ENCODE results near the gene SLC27A3. TPM values are rescaled to one million over a fixed set of nuclear protein-coding genes. Genes with fewer than 3 reads are reported as not detected.

Gene SLC27A3
- total RNA-seq, 1 experiment from 2014 or later = 5.0 TPM

DNA sequence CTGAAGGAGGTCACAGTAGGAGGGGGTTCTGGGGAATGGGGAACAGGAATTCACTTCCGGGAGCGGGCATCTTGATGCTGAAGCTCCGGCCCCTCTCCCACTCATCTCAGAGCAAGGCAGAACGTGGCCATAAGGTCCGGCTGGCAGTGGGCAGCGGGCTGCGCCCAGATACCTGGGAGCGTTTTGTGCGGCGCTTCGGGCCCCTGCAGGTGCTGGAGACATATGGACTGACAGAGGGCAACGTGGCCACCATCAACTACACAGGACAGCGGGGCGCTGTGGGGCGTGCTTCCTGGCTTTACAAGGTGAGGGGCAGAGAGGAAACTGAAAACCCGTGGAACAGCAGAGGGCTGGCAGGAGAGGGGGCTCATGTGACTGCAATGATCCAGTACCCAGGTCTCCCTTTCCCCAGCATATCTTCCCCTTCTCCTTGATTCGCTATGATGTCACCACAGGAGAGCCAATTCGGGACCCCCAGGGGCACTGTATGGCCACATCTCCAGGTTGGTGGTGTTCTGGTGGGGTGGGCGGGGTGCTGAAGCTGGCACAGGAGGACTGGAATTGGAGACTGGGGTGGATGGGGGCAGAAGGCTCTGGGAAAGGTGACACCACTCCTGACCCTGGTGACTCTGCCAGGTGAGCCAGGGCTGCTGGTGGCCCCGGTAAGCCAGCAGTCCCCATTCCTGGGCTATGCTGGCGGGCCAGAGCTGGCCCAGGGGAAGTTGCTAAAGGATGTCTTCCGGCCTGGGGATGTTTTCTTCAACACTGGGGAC lies 3.0 kb downstream of the SLC27A3 start:
- Histone ChIP-seq H3K27me3 (replicated peaks; ENCODE audit: insufficient read depth, low read depth, low read length, poor library complexity) (no peaks in the 10 kb centered on the region), H3K9me3 (ENCODE audit: low read depth, low read length, poor library complexity, severe bottlenecking) (no peaks in the 10 kb centered on the region), H3K4me3 (ENCODE audit: low read depth, low read length, poor library complexity, severe bottlenecking) (no peak overlapping the region), H3K4me1 (ENCODE audit: insufficient read depth, low read length, poor library complexity, severe bottlenecking) (peaks cover 20% of the 10 kb centered on the region), H3K27ac (ENCODE audit: low read depth, low read length, poor library complexity, severe bottlenecking) (no peak overlapping the region), H3K36me3 (ENCODE audit: insufficient read depth, low read length, poor library complexity, severe bottlenecking) (peaks cover under 1% of the 10 kb centered on the region)
- ChIA-PET POLR2A (ENCODE audit: low non-redundant PET) (no interaction called here), CTCF (no interaction called here)
- no peak for DNase-seq (ENCODE audit: low spot score)
- intact Hi-C loops (cut with micrococcal nuclease; ENCODE audit: unreplicated experiment) = loop anchor here (10.0 kb wide), 1 partner anchor 263 kb away; no protein-coding TSS in a partner anchor
- TF ChIP-seq, protein P1, sequence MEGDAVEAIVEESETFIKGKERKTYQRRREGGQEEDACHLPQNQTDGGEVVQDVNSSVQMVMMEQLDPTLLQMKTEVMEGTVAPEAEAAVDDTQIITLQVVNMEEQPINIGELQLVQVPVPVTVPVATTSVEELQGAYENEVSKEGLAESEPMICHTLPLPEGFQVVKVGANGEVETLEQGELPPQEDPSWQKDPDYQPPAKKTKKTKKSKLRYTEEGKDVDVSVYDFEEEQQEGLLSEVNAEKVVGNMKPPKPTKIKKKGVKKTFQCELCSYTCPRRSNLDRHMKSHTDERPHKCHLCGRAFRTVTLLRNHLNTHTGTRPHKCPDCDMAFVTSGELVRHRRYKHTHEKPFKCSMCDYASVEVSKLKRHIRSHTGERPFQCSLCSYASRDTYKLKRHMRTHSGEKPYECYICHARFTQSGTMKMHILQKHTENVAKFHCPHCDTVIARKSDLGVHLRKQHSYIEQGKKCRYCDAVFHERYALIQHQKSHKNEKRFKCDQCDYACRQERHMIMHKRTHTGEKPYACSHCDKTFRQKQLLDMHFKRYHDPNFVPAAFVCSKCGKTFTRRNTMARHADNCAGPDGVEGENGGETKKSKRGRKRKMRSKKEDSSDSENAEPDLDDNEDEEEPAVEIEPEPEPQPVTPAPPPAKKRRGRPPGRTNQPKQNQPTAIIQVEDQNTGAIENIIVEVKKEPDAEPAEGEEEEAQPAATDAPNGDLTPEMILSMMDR (conservative IDR thresholded peaks at IDR 0.05; ENCODE audit: low read depth, low read length) = no peak
- no peak for TF ChIP-seq EZH2 (IDR thresholded peaks at IDR 0.05; ENCODE audit: borderline replicate concordance, low read depth, low read length, poor library complexity, severe bottlenecking)
- BruUV-seq (replicated peaks) = no TSS peak

DNA sequence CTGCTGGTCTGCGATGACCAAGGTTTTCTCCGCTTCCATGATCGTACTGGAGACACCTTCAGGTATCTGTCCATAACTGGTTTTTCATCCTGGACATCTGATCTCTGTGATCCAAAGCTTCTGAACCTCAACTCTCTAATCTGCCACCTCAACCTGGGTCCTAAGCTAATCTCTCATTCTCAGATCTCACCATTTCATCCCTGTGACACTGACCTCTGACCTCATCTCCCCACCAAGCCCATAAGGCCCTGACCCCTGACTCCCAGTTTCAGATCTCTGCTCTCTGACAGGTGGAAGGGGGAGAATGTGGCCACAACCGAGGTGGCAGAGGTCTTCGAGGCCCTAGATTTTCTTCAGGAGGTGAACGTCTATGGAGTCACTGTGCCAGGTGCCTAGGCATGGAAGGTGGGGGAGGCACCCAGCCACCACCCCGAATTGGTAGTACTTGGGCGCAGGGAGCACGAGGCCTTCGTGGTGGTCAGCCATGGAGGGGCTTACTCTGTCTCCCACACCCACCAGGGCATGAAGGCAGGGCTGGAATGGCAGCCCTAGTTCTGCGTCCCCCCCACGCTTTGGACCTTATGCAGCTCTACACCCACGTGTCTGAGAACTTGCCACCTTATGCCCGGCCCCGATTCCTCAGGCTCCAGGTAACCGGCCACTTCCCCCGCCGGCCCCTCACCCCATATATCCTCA lies 3.8 kb downstream of the SLC27A3 start:
- Histone ChIP-seq H3K9me3 (ENCODE audit: low read depth, low read length, poor library complexity, severe bottlenecking) (no peaks in the 10 kb centered on the region), H3K27me3 (replicated peaks; ENCODE audit: insufficient read depth, low read depth, low read length, poor library complexity) (no peaks in the 10 kb centered on the region), H3K4me3 (ENCODE audit: low read depth, low read length, poor library complexity, severe bottlenecking) (no peak overlapping the region), H3K36me3 (ENCODE audit: insufficient read depth, low read length, poor library complexity, severe bottlenecking) (no peaks in the 10 kb centered on the region), H3K27ac (ENCODE audit: low read depth, low read length, poor library complexity, severe bottlenecking) (no peak overlapping the region), H3K4me1 (ENCODE audit: insufficient read depth, low read length, poor library complexity, severe bottlenecking) (peaks cover 20% of the 10 kb centered on the region)
- POLR2A ChIA-PET (ENCODE audit: low non-redundant PET) = no interaction called here
- intact Hi-C loops (cut with micrococcal nuclease; ENCODE audit: unreplicated experiment) = loop anchor here (10.0 kb wide), 1 partner anchor 264 kb away; no protein-coding TSS in a partner anchor
- CTCF ChIA-PET = no interaction called here
- BruUV-seq (replicated peaks) = no TSS peak
- TF ChIP-seq EZH2 (IDR thresholded peaks at IDR 0.05; ENCODE audit: borderline replicate concordance, low read depth, low read length, poor library complexity, severe bottlenecking) = no peak
- TF ChIP-seq, protein P1 (conservative IDR thresholded peaks at IDR 0.05; ENCODE audit: low read depth, low read length) = no peak
- no peak for DNase-seq (ENCODE audit: low spot score)

DNA sequence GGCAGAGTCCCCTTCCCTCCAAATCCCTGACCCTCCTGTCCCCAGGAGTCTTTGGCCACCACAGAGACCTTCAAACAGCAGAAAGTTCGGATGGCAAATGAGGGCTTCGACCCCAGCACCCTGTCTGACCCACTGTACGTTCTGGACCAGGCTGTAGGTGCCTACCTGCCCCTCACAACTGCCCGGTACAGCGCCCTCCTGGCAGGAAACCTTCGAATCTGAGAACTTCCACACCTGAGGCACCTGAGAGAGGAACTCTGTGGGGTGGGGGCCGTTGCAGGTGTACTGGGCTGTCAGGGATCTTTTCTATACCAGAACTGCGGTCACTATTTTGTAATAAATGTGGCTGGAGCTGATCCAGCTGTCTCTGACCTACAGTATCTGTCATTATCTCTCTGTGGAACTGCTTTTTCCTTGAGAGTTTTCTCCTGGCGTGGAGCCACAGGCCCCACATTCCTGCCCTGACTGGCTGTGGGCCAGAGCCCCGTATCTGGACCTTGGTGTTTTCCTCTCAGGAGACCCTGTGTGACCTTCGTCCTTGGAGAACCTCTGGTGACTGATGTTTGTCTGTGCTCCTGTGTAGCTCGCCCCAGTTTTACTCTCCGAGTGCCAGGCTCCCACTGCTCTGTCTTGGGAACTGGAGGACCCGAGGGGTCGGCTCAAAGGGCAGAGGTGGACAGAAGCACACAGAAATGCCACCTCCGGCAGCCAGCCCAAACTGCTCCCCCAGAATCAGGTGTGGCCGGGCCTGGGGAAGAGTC lies 4.8 kb downstream of the SLC27A3 start:
- Histone ChIP-seq H3K9me3 (ENCODE audit: low read depth, low read length, poor library complexity, severe bottlenecking) (no peaks in the 10 kb centered on the region), H3K27ac (ENCODE audit: low read depth, low read length, poor library complexity, severe bottlenecking) (no peak overlapping the region), H3K4me3 (ENCODE audit: low read depth, low read length, poor library complexity, severe bottlenecking) (no peak overlapping the region), H3K4me1 (ENCODE audit: insufficient read depth, low read length, poor library complexity, severe bottlenecking) (peaks cover 20% of the 10 kb centered on the region), H3K36me3 (ENCODE audit: insufficient read depth, low read length, poor library complexity, severe bottlenecking) (no peaks in the 10 kb centered on the region), H3K27me3 (replicated peaks; ENCODE audit: insufficient read depth, low read depth, low read length, poor library complexity) (no peaks in the 10 kb centered on the region)
- intact Hi-C loops (cut with micrococcal nuclease; ENCODE audit: unreplicated experiment) = loop anchor here (5.0 to 10.0 kb wide), 2 partner anchors 207 to 265 kb away; partner anchors contain the start of gene RAB13
- CTCF ChIA-PET = no interaction called here
- POLR2A ChIA-PET (ENCODE audit: low non-redundant PET) = no interaction called here
- no peak for DNase-seq (ENCODE audit: low spot score)
- BruUV-seq (replicated peaks) = no TSS peak
- TF ChIP-seq, protein P1 (conservative IDR thresholded peaks at IDR 0.05; ENCODE audit: low read depth, low read length) = no peak
- no peak for TF ChIP-seq EZH2 (IDR thresholded peaks at IDR 0.05; ENCODE audit: borderline replicate concordance, low read depth, low read length, poor library complexity, severe bottlenecking)

All from A673 (cell line).